Body of pancreas (tissue), 4 donors: ENCODE results near the gene KRTAP5-10. TPM values are rescaled to one million over a fixed set of nuclear protein-coding genes. Genes with fewer than 3 reads are reported as not detected.
"Not testable (repeated sequence)": the region's sequence is repeated elsewhere in the genome, so short reads cannot be mapped to it uniquely, and the experiment has no call there.

ENCODE experiments used
- ATAC-seq: fragments of 150-250 bp; one replicate; pipeline ENCODE4 v1.9.1; 2016
- DNase-seq, 4 donors: peaks; one replicate each; pipeline ENCODE4 v3.0.0-alpha.2; 2019
- H3K27ac ChIP-seq, 4 donors: fragments of 200-600 bp; sonication (generic); 1 replicate in 3 of 4; 2 replicates in 1 of 4; pipeline versions ENCODE4 v1.5.1 to v1.6.1; 2016 to 2019; ENCODE audit warnings: mild to moderate bottlenecking in 1 of 4, mixed read lengths in 1 of 4, moderate library complexity in 1 of 4
- H3K27me3 ChIP-seq, 2 donors: fragments of 200-600 bp; sonication (generic); one replicate each; pipeline ENCODE4 v1.6.0; 2016; ENCODE audit warnings: mild to moderate bottlenecking in 1 of 2
- H3K36me3 ChIP-seq, 2 donors: fragments of 200-600 bp; sonication (generic); replicated peaks in 1 of 2; 2 replicates each; pipeline ENCODE4 v1.5.1; 2016; ENCODE audit warnings: low read depth in 2 of 2; ENCODE audit not compliant: insufficient read depth in 1 of 2
- H3K4me1 ChIP-seq: fragments of 200-600 bp; sonication (generic); one replicate; pipeline ENCODE4 v1.6.0; 2016
- H3K4me3 ChIP-seq, 2 donors: fragments of 200-600 bp; sonication (generic); 1 replicate in 1 of 2; 2 replicates in 1 of 2; pipeline ENCODE4 v1.5.1; 2016 to 2019
- H3K9me3 ChIP-seq, 3 donors: fragments of 200-600 bp; sonication (generic); 1 replicate in 2 of 3; 2 replicates in 1 of 3; pipeline ENCODE4 v1.5.1; 2016
- CTCF ChIP-seq, 7 experiments: fragments of 450-650 bp in 4 of 7; fragments of 200-600 bp in 3 of 7; sonication (generic) in 3 of 7; IDR thresholded peaks; one replicate each; pipeline ENCODE4 v1.5.1; 2016 to 2019; ENCODE audit warnings: antibody characterized with exemption in 7 of 7
- POLR2A ChIP-seq, 3 donors: fragments of 450-650 bp; IDR thresholded peaks; one replicate each; pipeline ENCODE4 v1.6.1; 2016; ENCODE audit warnings: antibody characterized with exemption in 3 of 3, mild to moderate bottlenecking in 2 of 3
- WGBS, 2 donors: methylation state at CpG; one replicate each; pipeline ENCODE4 v1.1.5; 2017; 5-methylcytosine and 5-hydroxymethylcytosine counted together
- intact Hi-C: fragments of 100-400 bp; cut with DNase I; formaldehyde crosslinking; loops from one replicate; pipeline ENCODE4 v1.15.1; 2023
- total RNA-seq, 2 donors: library from RNA; depleted of rRNA; stranded (reverse); fragments of >200 nt; gene quantifications; one replicate each; pipeline ENCODE4 v1.1.0, GENCODE V29; 2016

The KRTAP5-10 gene
- total RNA-seq, 2 donors from 2014 or later = not detected

DNA sequence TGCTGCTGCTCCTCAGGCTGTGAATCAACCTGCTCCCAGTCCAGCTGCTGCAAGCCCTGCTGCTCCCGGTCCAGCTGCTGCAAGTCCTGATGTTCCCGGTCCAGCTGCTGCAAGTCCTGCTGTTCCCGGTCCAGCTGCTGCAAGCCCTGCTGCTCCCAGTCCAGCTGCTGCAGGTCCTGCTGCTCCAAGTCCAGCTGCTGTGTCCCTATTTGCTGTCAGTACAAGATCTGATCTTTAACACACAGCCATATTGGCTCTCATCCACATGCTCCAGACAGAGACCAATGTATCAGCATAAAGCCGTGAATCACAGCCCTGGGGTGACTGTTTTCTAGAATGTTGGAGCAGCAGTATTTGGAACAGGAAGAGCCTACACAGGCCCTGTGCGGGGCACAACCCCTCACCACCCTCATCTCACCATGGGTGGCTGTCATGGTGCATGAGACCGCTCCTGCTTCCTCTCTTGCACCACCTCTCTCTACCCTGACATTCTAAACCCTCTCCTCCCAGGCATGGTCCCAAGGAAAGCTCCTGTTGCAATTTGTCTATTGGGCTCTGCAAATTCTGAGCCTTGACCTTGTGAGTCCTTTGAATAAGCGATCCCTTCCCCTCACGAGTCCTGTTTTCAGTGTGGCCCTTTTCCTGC lies 3.5 kb downstream of the KRTAP5-10 start:
- intact Hi-C loops = no loop called here
- Histone ChIP-seq H3K9me3 (no peaks in the 10 kb centered on the region), H3K4me3 (no peak overlapping the region), H3K27me3 (no peaks in the 10 kb centered on the region), H3K36me3 (no peaks in the 10 kb centered on the region), H3K4me1 (no peaks in the 10 kb centered on the region), H3K27ac (no peak overlapping the region)
- DNase-seq (peak in 2 of 4 donors; percentile 17 to 40), ATAC-seq (no peak)
- TF ChIP-seq CTCF (IDR thresholded peaks at IDR 0.05) = no peak
- no peak for TF ChIP-seq POLR2A (IDR thresholded peaks at IDR 0.05)
- WGBS, 2 donors = 62 to 63% methylated on average over 8 of the region's 8 CpGs

DNA sequence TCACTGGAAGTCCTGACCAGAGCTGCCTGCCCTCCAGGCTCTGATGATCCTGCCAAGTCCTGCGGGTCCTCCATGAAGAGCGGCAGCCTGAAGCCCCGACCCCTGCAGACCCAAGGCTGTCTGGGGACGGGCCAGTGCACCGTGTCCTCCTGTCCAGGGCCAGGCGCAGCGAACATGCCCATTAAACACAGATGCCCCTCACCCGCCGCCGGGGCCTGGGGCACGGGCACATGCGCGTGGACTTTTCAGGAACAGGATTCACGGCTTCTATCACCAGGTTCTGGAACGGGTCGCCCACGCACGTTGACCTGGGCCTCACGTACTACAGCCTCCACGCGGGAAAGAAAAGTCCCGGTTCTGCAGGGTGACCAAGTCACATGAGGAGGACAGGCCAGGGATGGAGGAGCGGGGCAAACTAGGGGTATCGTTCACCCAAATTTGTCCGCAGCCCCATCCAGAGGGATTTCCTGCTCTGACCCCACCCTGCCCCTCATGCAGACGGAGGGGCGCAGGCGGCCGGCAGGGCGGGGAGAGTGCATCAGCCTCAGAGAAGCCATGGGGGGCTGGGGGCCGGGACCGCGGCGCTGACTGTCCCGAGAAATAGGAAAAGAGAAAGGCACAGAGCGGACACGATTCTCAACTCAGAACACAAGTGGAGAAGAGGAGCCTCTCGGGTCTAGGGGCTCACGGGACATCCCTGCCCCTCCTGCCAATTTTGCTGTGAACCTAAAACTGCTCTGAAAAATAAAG lies 5.9 kb downstream of the KRTAP5-10 start:
- ATAC-seq, H3K4me1 ChIP-seq, H3K4me3 ChIP-seq, H3K27me3 ChIP-seq, H3K36me3 ChIP-seq, intact Hi-C loops, DNase-seq, H3K9me3 ChIP-seq, H3K27ac ChIP-seq: not testable (repeated sequence)
- WGBS, 2 donors = 78 to 85% methylated on average over 22 to 26 of the region's 39 CpGs

GRCh38 chr11:71572811-71573210 lies 7.4 kb downstream of the KRTAP5-10 start:
- Histone ChIP-seq H3K27me3 (no peaks in the 10 kb centered on the region), H3K4me1 (no peaks in the 10 kb centered on the region), H3K27ac (no peak overlapping the region), H3K9me3 (no peaks in the 10 kb centered on the region), H3K4me3 (no peak overlapping the region), H3K36me3 (no peaks in the 10 kb centered on the region)
- ATAC-seq (no peak), DNase-seq (no peak)
- intact Hi-C loops = no loop called here
- TF ChIP-seq CTCF (IDR thresholded peaks at IDR 0.05) (no peak), POLR2A (IDR thresholded peaks at IDR 0.05) (no peak)
- WGBS, 2 donors = 74 to 78% methylated on average over 11 of the region's 11 CpGs

DNA sequence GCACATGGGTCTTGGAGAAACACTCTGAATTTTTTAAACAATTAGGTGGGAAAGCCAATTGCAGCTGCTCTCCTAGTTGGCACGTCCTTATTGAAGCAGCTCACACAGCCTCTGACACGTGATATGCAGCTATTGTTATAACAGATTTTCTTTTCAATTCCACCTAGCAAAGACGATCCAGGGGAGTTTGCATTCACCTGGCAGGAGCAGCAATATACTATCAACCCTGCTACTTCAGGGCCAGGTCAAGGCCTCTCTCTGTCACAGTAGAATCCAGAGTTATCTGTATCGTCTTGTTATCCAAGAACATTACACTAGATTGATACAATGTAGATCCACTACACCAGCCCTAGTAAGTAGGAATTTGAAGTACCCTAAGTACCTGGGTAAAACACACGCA lies 9.1 kb downstream of the KRTAP5-10 start:
- intact Hi-C loops = no loop called here
- ATAC-seq = no peak
- TF ChIP-seq CTCF (IDR thresholded peaks at IDR 0.05) = no peak
- no peak for TF ChIP-seq POLR2A (IDR thresholded peaks at IDR 0.05)
- WGBS, 2 donors = 51 to 68% methylated on average over 5 of the region's 5 CpGs
- no peaks in the 10 kb centered on the region for H3K9me3 ChIP-seq
- no peak for DNase-seq
- H3K36me3 ChIP-seq = no peaks in the 10 kb centered on the region
- no peaks in the 10 kb centered on the region for H3K27me3 ChIP-seq
- no peak overlapping the region for H3K4me3 ChIP-seq
- no peak overlapping the region for H3K27ac ChIP-seq
- no peaks in the 10 kb centered on the region for H3K4me1 ChIP-seq

DNA sequence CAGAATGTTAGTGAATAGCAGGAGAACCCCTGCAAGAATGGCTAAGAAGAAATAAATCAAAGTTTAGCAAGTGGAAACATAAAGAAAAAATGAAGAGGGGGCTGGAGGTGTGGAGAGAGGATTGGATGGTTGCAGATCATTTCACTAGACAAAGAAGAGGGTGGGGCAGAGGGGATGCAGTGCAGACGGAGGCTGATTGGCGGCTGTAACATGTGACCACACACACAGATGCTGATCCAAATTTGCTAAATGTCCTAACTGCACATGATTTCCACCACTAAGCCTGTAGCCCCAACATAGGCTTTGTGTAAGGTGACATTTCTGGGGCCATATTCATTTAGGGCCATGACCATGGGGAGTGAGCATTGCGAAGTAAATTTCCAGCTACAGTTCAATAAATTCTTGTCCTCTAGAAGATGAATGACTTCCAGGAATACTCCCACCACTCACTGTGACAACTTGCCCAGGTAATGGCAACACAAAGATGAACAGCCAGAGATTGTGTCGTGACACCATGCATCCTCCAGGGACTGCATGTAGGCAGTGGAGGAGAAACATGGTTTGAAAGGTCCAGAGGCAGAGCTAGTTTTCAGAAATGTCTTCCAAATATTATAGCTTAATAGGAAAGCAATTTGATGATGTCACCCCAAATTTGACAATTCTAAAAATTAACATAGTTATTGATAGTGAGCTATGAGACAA lies 10.5 kb downstream of the KRTAP5-10 start:
- Histone ChIP-seq H3K27me3 (no peaks in the 10 kb centered on the region), H3K9me3 (no peaks in the 10 kb centered on the region), H3K4me3 (no peak overlapping the region), H3K27ac (no peak overlapping the region), H3K36me3 (no peaks in the 10 kb centered on the region), H3K4me1 (no peaks in the 10 kb centered on the region)
- no peak for TF ChIP-seq POLR2A (IDR thresholded peaks at IDR 0.05)
- no peak for TF ChIP-seq CTCF (IDR thresholded peaks at IDR 0.05)
- WGBS, 2 donors = 85 to 87% methylated on average over 4 of the region's 4 CpGs
- DNase-seq (no peak), ATAC-seq (no peak)
- intact Hi-C loops = no loop called here

DNA sequence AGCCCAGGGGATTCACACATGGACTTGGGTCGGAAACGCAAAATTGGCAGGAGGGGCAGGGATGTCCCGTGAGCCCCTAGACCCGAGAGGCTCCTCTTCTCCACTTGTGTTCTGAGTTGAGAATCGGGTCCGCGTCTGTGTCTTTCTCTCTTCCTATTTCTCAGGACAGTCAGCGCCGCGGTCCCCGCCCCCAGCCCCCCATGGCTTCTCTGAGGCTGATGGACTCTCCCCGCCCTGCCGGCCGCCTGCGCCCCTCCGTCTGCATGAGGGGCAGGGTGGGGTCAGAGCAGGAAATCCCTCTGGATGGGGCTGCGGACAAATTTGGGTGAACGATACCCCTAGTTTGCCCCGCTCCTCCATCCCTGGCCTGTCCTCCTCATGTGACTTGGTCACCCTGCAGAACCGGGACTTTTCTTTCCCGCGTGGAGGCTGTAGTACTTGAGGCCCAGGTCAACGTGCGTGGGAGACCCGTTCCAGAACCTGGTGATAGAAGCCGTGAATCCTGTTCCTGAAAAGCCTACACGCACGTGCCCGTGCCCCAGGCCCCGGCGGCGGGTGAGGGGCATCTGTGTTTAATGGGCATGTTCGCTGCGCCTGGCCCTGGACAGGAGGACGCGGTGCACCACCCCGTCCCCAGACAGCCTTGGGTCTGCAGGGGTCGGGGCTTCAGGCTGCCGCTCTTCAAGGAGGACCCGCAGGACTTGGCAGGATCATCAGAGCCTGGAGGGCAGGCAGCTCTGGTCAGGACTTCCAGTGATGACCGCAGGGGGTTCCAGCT lies 11.5 kb downstream of the KRTAP5-10 start:
- H3K4me3 ChIP-seq, H3K9me3 ChIP-seq, DNase-seq, intact Hi-C loops, H3K27me3 ChIP-seq, H3K27ac ChIP-seq, H3K4me1 ChIP-seq, ATAC-seq, H3K36me3 ChIP-seq: not testable (repeated sequence)
- WGBS, 2 donors = 84 to 88% methylated on average over 16 to 35 of the region's 41 CpGs
